Endothelial cell (in vitro differentiated cells): Measurements from ENCODE around the gene TRIP10. TPM values are rescaled to one million over a fixed set of nuclear protein-coding genes. Genes with fewer than 3 reads are reported as not detected.

ENCODE experiments used
- DNase-seq: peaks from one replicate; pipeline ENCODE4 v3.0.0; 2021; ENCODE audit warnings: low spot score
- H3K27ac Mint-ChIP-seq: one replicate; pipeline ENCODE4 v1.8.0; 2021; ENCODE audit warnings: mixed read lengths, inconsistent platforms; ENCODE audit not compliant: unreplicated experiment
- H3K27me3 Mint-ChIP-seq: one replicate; pipeline ENCODE4 v1.8.0; 2021; ENCODE audit warnings: mild to moderate bottlenecking, moderate library complexity, mixed read lengths, inconsistent platforms; ENCODE audit not compliant: unreplicated experiment
- H3K36me3 Mint-ChIP-seq: one replicate; pipeline ENCODE4 v1.8.0; 2021; ENCODE audit warnings: mild to moderate bottlenecking, low read depth, mixed read lengths, inconsistent platforms; ENCODE audit not compliant: unreplicated experiment
- H3K4me1 Mint-ChIP-seq: one replicate; pipeline ENCODE4 v1.8.0; 2021; ENCODE audit warnings: mild to moderate bottlenecking, mixed read lengths, inconsistent platforms; ENCODE audit not compliant: unreplicated experiment
- H3K4me3 Mint-ChIP-seq: one replicate; pipeline ENCODE4 v1.8.0; 2021; ENCODE audit warnings: mild to moderate bottlenecking, mixed read lengths, inconsistent platforms; ENCODE audit not compliant: unreplicated experiment
- H3K9me3 Mint-ChIP-seq: one replicate; pipeline ENCODE4 v1.8.0; 2021; ENCODE audit warnings: mixed read lengths, inconsistent platforms; ENCODE audit not compliant: unreplicated experiment
- total RNA-seq: library from RNA; stranded (reverse); fragmentation: NEBNext Ultra II Directional; extraction: Animal tissue kit (Norgen Biotek cat#: 25700); gene quantifications from one replicate; pipeline ENCODE4 v1.2.1, GENCODE V29; 2021; ENCODE audit not compliant: unreplicated experiment
- TF ChIP-seq, protein P1 (sequence below): fragments of 200-600 bp; sonication (generic); IDR thresholded peaks from one replicate; pipeline ENCODE4 v1.5.0; 2021; ENCODE audit warnings: antibody characterized with exemption; ENCODE audit not compliant: unreplicated experiment

The TRIP10 gene
- total RNA-seq, 1 donor from 2014 or later: 42.8 TPM

DNA sequence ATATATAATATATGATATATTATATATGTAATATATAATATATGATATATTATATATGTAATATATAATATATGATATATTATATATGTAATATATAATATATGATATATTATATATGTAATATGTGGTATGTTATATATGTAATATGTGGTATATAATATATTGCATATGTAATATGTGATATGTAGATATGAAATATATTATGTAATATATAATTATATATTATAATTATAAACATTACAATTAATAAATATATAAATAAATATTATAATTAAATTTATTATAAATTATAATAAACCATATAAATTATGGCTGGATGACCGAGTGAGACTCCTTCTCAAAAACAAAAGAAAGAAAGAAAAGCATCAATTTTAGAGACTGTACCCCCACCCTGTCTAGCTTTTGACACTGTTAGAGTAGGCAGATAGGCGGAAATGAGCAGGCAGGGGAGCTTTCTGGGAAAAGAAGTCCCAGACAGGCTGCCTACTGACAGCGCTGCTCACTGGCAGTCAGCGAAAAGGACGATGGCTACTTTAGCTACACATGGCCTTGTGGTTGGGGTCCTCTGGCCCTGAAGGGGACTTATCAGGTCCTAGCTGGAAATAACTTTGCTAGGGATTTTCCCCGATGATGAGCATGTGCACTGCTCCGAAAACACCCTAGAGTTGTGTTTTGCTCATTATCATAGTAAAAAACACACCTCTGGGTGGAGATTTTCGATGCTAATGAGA lies 38.7 kb upstream of the TRIP10 start:
- no peaks in the 10 kb centered on the region for H3K4me1 Mint-ChIP-seq
- TF ChIP-seq, protein P1, sequence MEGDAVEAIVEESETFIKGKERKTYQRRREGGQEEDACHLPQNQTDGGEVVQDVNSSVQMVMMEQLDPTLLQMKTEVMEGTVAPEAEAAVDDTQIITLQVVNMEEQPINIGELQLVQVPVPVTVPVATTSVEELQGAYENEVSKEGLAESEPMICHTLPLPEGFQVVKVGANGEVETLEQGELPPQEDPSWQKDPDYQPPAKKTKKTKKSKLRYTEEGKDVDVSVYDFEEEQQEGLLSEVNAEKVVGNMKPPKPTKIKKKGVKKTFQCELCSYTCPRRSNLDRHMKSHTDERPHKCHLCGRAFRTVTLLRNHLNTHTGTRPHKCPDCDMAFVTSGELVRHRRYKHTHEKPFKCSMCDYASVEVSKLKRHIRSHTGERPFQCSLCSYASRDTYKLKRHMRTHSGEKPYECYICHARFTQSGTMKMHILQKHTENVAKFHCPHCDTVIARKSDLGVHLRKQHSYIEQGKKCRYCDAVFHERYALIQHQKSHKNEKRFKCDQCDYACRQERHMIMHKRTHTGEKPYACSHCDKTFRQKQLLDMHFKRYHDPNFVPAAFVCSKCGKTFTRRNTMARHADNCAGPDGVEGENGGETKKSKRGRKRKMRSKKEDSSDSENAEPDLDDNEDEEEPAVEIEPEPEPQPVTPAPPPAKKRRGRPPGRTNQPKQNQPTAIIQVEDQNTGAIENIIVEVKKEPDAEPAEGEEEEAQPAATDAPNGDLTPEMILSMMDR: no peak
- H3K36me3 Mint-ChIP-seq: no peaks in the 10 kb centered on the region
- H3K9me3 Mint-ChIP-seq: peaks cover 4% of the 10 kb centered on the region
- no peak for DNase-seq
- no peak overlapping the region for H3K27ac Mint-ChIP-seq
- H3K27me3 Mint-ChIP-seq: no peaks in the 10 kb centered on the region
- H3K4me3 Mint-ChIP-seq: no peak overlapping the region

DNA sequence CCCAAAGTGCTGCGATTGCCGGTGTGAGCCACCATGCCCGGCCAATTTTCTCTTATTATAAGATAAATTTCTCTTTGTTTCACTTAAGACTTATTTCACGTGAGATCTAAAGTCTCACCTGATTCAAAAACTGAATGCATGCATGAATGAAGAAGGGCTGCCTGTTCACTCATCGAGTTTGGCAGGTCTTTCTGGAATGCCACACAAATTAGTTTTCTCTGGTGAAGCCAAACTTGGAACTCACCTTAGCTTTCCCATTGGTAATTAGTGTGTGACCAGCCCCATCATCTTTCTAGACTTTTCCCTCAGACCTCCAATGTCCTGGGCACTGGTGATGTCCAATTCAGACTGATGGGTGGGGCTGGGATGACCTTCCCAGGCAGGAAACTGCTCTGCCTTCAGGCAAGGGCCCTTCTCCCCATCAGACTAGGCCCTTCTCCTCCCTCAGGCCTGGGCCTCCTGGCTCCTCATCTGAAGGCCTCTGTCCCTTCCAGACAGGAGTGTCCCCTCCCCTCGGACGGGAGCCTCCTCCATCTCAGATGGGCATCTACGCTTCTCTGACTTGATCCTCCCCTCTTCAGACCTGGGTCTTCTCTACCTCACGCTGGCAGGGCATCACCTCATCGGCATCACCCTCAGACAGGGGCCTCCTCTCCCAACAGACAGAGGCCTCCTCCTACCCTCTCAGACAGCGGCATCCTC lies 33.4 kb upstream of the TRIP10 start:
- no peak overlapping the region for H3K27ac Mint-ChIP-seq
- H3K4me3 Mint-ChIP-seq: no peak overlapping the region
- no peaks in the 10 kb centered on the region for H3K4me1 Mint-ChIP-seq
- DNase-seq: no peak
- H3K27me3 Mint-ChIP-seq: peaks cover 9% of the 10 kb centered on the region
- peaks cover 3% of the 10 kb centered on the region for H3K36me3 Mint-ChIP-seq
- TF ChIP-seq, protein P1: no peak
- H3K9me3 Mint-ChIP-seq: peaks cover 10% of the 10 kb centered on the region

DNA sequence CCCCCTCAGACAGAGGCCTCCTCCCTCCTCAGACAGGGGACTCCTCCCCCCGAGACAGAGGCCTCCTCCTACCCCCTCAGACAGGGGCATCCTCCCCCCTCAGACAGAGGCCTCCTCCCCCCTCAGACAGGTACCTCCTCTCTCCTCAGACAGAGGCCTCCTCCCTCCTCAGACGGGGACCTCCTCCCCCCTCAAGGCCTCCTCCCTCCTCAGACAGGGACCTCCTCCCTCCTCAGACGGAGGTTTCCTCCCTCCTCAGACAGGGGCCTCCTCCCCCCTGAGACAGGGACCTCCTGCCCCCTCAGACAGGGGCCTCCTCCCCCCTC lies 32.9 kb upstream of the TRIP10 start:
- H3K9me3 Mint-ChIP-seq: peaks cover 15% of the 10 kb centered on the region
- TF ChIP-seq, protein P1: no peak
- no peak for DNase-seq
- peaks cover 12% of the 10 kb centered on the region for H3K27me3 Mint-ChIP-seq
- no peak overlapping the region for H3K27ac Mint-ChIP-seq
- H3K4me1 Mint-ChIP-seq: no peaks in the 10 kb centered on the region
- no peak overlapping the region for H3K4me3 Mint-ChIP-seq
- H3K36me3 Mint-ChIP-seq: peaks cover 3% of the 10 kb centered on the region

DNA sequence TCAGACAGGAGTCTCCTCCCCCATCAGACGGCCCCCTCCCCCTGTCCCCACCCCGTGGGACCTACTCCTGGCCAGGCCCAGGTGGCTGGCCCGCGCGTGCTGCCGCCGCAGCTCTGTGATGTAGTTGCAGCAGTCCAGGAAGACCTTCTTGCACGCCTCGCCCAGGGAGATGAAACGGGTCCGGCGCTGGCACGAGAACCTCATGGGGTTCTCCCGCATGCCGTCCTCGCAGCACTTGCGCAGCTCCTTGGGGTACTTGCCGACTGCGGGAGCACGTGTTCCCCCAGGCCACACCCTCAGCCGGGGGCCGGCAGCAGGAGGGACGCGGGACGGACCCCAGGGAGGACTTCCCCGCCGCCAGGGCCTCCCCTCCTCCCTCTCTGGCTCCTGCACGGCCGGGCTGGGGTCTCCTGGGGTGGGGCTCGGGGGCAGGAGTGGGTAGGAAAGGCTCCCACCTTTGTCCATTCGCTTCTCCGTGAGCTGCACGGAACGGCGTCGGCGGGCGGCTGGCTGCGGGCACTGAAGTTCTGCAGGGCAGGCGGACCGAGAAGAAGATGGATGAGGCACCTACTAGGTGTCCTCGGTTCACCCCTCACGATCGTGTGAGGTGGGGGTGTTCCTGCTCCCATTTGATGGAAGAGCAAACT lies 32.3 kb upstream of the TRIP10 start:
- Mint-ChIP-seq H3K4me3 (no peak overlapping the region), H3K4me1 (no peaks in the 10 kb centered on the region), H3K27ac (no peak overlapping the region), H3K27me3 (peaks cover 12% of the 10 kb centered on the region), H3K9me3 (peaks cover 17% of the 10 kb centered on the region), H3K36me3 (peaks cover 4% of the 10 kb centered on the region)
- TF ChIP-seq, protein P1: no peak
- DNase-seq: no peak

DNA sequence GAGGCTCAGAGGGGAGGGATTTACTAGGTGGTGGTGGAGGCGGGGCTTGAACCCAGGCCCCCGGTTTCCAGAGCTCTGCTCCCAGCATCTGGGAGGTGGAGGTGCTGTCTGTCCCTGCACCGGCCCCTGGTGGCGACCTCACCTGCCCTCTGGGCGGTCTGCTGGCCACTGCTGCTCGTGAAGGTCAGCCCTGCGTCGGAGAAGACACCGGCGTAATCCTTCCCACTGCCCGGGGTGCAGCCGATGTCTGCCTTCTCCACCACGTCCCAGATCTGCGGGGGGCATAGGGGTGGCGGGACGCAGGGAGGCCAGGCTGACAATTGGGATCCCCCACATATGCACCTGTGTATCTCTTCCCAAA lies 31.8 kb upstream of the TRIP10 start:
- H3K4me1 Mint-ChIP-seq: no peaks in the 10 kb centered on the region
- H3K36me3 Mint-ChIP-seq: peaks cover 9% of the 10 kb centered on the region
- H3K27ac Mint-ChIP-seq: no peak overlapping the region
- peaks cover 14% of the 10 kb centered on the region for H3K27me3 Mint-ChIP-seq
- DNase-seq: no peak
- peaks cover 20% of the 10 kb centered on the region for H3K9me3 Mint-ChIP-seq
- H3K4me3 Mint-ChIP-seq: no peak overlapping the region
- TF ChIP-seq, protein P1: no peak
